HCT116 (cell line): ENCODE data around the gene SEC23A. TPM values are rescaled to one million over a fixed set of nuclear protein-coding genes. Genes with fewer than 3 reads are reported as not detected.
"Not testable (repeated sequence)": the region's sequence is repeated elsewhere in the genome, so short reads cannot be mapped to it uniquely, and the experiment has no call there.

ENCODE experiments used
- ATAC-seq: fragments of 200-7000 bp; cut with Tn5 transposase; 2 replicates; pipeline ENCODE4 v1.9.1; 2020; ENCODE audit warnings: mild to moderate bottlenecking, moderate library complexity
- BruUV-seq: library from RNA; stranded (reverse); fragments of 400-500 nt; replicated peaks from 2 replicates; lab custom pipeline; 2021; lab: Mats Ljungman, UMichigan
- CTCF ChIA-PET: fragments of 300-600 bp; sonication (Branson Sonifier 250); formaldehyde crosslinking; loops from one replicate; lab custom pipeline; 2021; ENCODE audit warnings: antibody characterized with exemption; lab: Charles Lee
- POLR2A ChIA-PET: fragments of 300-600, 350-600 bp; sonication (Branson Sonifier 250); formaldehyde crosslinking; loops from one replicate; lab custom pipeline; 2021; ENCODE audit warnings: antibody characterized with exemption; lab: Charles Lee
- RAD21 ChIA-PET, 2 experiments: fragments of 300-600 bp; sonication (Branson Sonifier 250); formaldehyde crosslinking; loops; one replicate each; lab custom pipeline; 2023; ENCODE audit warnings: low total read pairs in 2 of 2; ENCODE audit not compliant: uncharacterized antibody in 2 of 2, unreplicated experiment in 2 of 2, low non-redundant PET in 1 of 2; lab: Charles Lee
- DNase-seq: peaks from one replicate; pipeline ENCODE4 v3.0.0-alpha.2; 2010; ENCODE audit warnings: low read depth, low spot score
- H2AFZ ChIP-seq: fragments of 200-600 bp; shearing (Covaris generic), sonication (generic); 2 replicates; pipeline ENCODE4 v1.6.1; 2017; ENCODE audit warnings: low read depth, mixed run types, mixed read lengths, antibody characterized with exemption, low read length; ENCODE audit not compliant: poor library complexity, severe bottlenecking
- H3K27ac ChIP-seq: 2 replicates; pipeline ENCODE4 v1.5.1; 2012; ENCODE audit warnings: low read depth, low read length
- H3K27me3 ChIP-seq: fragments of 200-600 bp; sonication (generic); 2 replicates; pipeline ENCODE4 v1.6.1; 2016; ENCODE audit warnings: mixed run types, low read length, mixed read lengths; ENCODE audit not compliant: insufficient read depth
- H3K36me3 ChIP-seq, 2 experiments: fragments of 200-500 bp in 1 of 2; fragments of 200-600 bp in 1 of 2; sonication (Bioruptor generic) in 1 of 2; sonication (generic) in 1 of 2; 2 replicates each; pipeline versions ENCODE4 v1.5.1 to v1.6.1; 2014 to 2016; ENCODE audit warnings: low read length in 2 of 2, inconsistent platforms in 1 of 2, mixed read lengths in 1 of 2, mixed run types in 1 of 2; ENCODE audit not compliant: insufficient read depth in 2 of 2, control insufficient read depth in 1 of 2
- H3K4me1 ChIP-seq, 2 experiments: fragments of 200-600 bp in 1 of 2; sonication (generic) in 1 of 2; 2 replicates each; pipeline versions ENCODE4 v1.5.1 to v1.6.1; 2012 to 2017; ENCODE audit warnings: low read length in 2 of 2, inconsistent platforms in 1 of 2, mild to moderate bottlenecking in 1 of 2, mixed read lengths in 1 of 2, mixed run types in 1 of 2, moderate library complexity in 1 of 2; ENCODE audit not compliant: insufficient read depth in 2 of 2, control insufficient read depth in 1 of 2
- H3K4me2 ChIP-seq: fragments of 200-600 bp; sonication (generic); 2 replicates; pipeline ENCODE4 v1.6.1; 2017; ENCODE audit warnings: mixed run types, low read length, mixed read lengths
- H3K4me3 ChIP-seq, 2 experiments: fragments of 200-600 bp in 1 of 2; sonication (generic) in 1 of 2; replicated peaks in 1 of 2; 2 replicates each; pipeline ENCODE4 v1.5.1; 2011 to 2016; ENCODE audit warnings: low read length in 2 of 2, control low read depth in 1 of 2, low read depth in 1 of 2, mild to moderate bottlenecking in 1 of 2, mixed read lengths in 1 of 2, mixed run types in 1 of 2
- H3K79me2 ChIP-seq: fragments of 200-600 bp; sonication (generic); 2 replicates; pipeline ENCODE4 v1.6.1; 2017; ENCODE audit warnings: mild to moderate bottlenecking, mixed run types, low read length, moderate library complexity, mixed read lengths; ENCODE audit not compliant: insufficient read depth
- H3K9ac ChIP-seq: fragments of 200-600 bp; sonication (generic); 2 replicates; pipeline ENCODE4 v1.6.1; 2016; ENCODE audit warnings: low read length, mixed read lengths
- H3K9me2 ChIP-seq: fragments of 200-600 bp; sonication (generic), shearing (Covaris generic); 2 replicates; pipeline ENCODE4 v1.6.1; 2017; ENCODE audit warnings: mixed run types, mild to moderate bottlenecking, moderate library complexity; ENCODE audit not compliant: insufficient read depth
- H3K9me3 ChIP-seq, 2 experiments: fragments of 200-500 bp in 1 of 2; fragments of 200-600 bp in 1 of 2; sonication (Bioruptor generic) in 1 of 2; sonication (generic) in 1 of 2; 2 replicates each; pipeline ENCODE4 v1.6.1; 2014 to 2017; ENCODE audit warnings: low read length in 2 of 2, mixed read lengths in 2 of 2, inconsistent platforms in 1 of 2, low read depth in 1 of 2, mild to moderate bottlenecking in 1 of 2, mixed run types in 1 of 2, moderate library complexity in 1 of 2; ENCODE audit not compliant: control insufficient read depth in 1 of 2, insufficient read depth in 1 of 2
- H4K20me1 ChIP-seq: fragments of 200-600 bp; sonication (generic), shearing (Covaris generic); 2 replicates; pipeline ENCODE4 v1.6.1; 2017; ENCODE audit warnings: mixed run types, mild to moderate bottlenecking, moderate library complexity; ENCODE audit not compliant: insufficient read depth
- ATF3 ChIP-seq: IDR thresholded peaks from 2 replicates; pipeline ENCODE4 v1.6.1; 2012
- CEBPB ChIP-seq: IDR thresholded peaks from 2 replicates; pipeline ENCODE4 v1.6.1; 2012; ENCODE audit warnings: low read depth
- CTCF ChIP-seq, 3 experiments: fragments of 200-600 bp in 1 of 3; sonication (generic) in 1 of 3; IDR thresholded peaks in 2 of 3; conservative IDR thresholded peaks in 1 of 3; 2 replicates each; pipeline ENCODE4 v1.5.1; 2012 to 2017; ENCODE audit warnings: low read depth in 2 of 3, low read length in 2 of 3, antibody characterized with exemption in 1 of 3, borderline replicate concordance in 1 of 3, control low read depth in 1 of 3, mild to moderate bottlenecking in 1 of 3, mixed read lengths in 1 of 3, mixed run types in 1 of 3, moderate library complexity in 1 of 3; ENCODE audit not compliant: insufficient read depth in 1 of 3
- EGR1 ChIP-seq: IDR thresholded peaks from 2 replicates; pipeline ENCODE4 v1.6.1; 2012; ENCODE audit warnings: low read depth
- ELF1 ChIP-seq: IDR thresholded peaks from 2 replicates; pipeline ENCODE4 v1.6.1; 2012; ENCODE audit warnings: low read depth, borderline replicate concordance
- EZH2phosphoT487 ChIP-seq: fragments of 200-600 bp; IDR thresholded peaks from 2 replicates; pipeline ENCODE4 v1.6.1; 2018; ENCODE audit warnings: antibody characterized with exemption, borderline replicate concordance
- FOSL1 ChIP-seq: IDR thresholded peaks from 2 replicates; pipeline ENCODE4 v1.6.1; 2012; ENCODE audit warnings: low read depth
- JUND ChIP-seq: IDR thresholded peaks from 2 replicates; pipeline ENCODE4 v1.6.1; 2012
- POLR2A ChIP-seq: IDR thresholded peaks from 2 replicates; pipeline ENCODE4 v1.7.0; 2011; ENCODE audit warnings: borderline replicate concordance; ENCODE audit not compliant: insufficient read depth, insufficient read length; ENCODE audit errors: extremely low read depth
- POLR2AphosphoS5 ChIP-seq: IDR thresholded peaks from 2 replicates; pipeline ENCODE4 v1.6.1; 2011; ENCODE audit warnings: mild to moderate bottlenecking, low read depth, low read length, moderate library complexity
- RAD21 ChIP-seq: IDR thresholded peaks from 2 replicates; pipeline ENCODE4 v1.6.1; 2012; ENCODE audit warnings: low read depth, mild to moderate bottlenecking
- REST ChIP-seq: IDR thresholded peaks from 2 replicates; pipeline ENCODE4 v1.6.1; 2012; ENCODE audit warnings: low read depth
- SIN3A ChIP-seq: IDR thresholded peaks from 2 replicates; pipeline ENCODE4 v1.6.1; 2012; ENCODE audit warnings: low read depth
- SRF ChIP-seq: IDR thresholded peaks from 2 replicates; pipeline ENCODE4 v1.6.1; 2012; ENCODE audit warnings: low read depth
- TCF7L2 ChIP-seq: IDR thresholded peaks from 2 replicates; pipeline ENCODE4 v1.7.0; 2011; ENCODE audit warnings: borderline replicate concordance, inconsistent platforms; ENCODE audit not compliant: insufficient read depth, insufficient read length; ENCODE audit errors: extremely low read depth
- YY1 ChIP-seq: IDR thresholded peaks from 2 replicates; pipeline ENCODE4 v1.6.1; 2011; ENCODE audit warnings: low read length, low read depth, moderate library complexity, mild to moderate bottlenecking; ENCODE audit not compliant: insufficient replicate concordance; ENCODE audit errors: extremely low read depth
- ZFX ChIP-seq: fragments of 450-650 bp; IDR thresholded peaks from 2 replicates; pipeline ENCODE4 v1.6.1; 2017
- ZNF274 ChIP-seq: fragments of 200-500 bp; sonication (Bioruptor generic); IDR thresholded peaks from 2 replicates; pipeline ENCODE4 v1.6.1; 2014; ENCODE audit warnings: mild to moderate bottlenecking, low read depth, low read length, inconsistent platforms
- intact Hi-C: fragments of 100-400 bp; cut with micrococcal nuclease; formaldehyde crosslinking; loops from 2 replicates; pipeline ENCODE4 v1.10.0; 2022
- total RNA-seq: library from RNA; stranded (reverse); gene quantifications from one replicate; pipeline ENCODE4 v1.2.1, GENCODE V29; 2021; ENCODE audit not compliant: unreplicated experiment

SEC23A gene
- total RNA-seq, 1 experiment from 2014 or later: 81.7 TPM

GRCh38 chr14:39069923-39070322, 33.1 kb downstream of the SEC23A start:
- H4K20me1 ChIP-seq: no peaks in the 10 kb centered on the region
- no TSS peak for BruUV-seq
- no peaks in the 10 kb centered on the region for H3K27me3 ChIP-seq
- no peak overlapping the region for H3K9ac ChIP-seq
- TF ChIP-seq ATF3 (no peak), RAD21 (no peak), EZH2phosphoT487 (no peak), EGR1 (no peak), ZNF274 (no peak), ZFX (no peak), CEBPB (no peak), ELF1 (no peak), REST (no peak), POLR2AphosphoS5 (no peak), POLR2A (no peak), FOSL1 (no peak), CTCF (IDR thresholded peaks at IDR 0.05 in 2 of 3, conservative IDR thresholded peaks at IDR 0.05 in 1 of 3; ENCODE audit: borderline replicate concordance in 1 of 3, insufficient read depth in 1 of 3, low read depth in 2 of 3, low read length in 2 of 3) (no peak), JUND (no peak), TCF7L2 (no peak), YY1 (no peak), SIN3A (no peak), SRF (no peak)
- TF ChIP-seq, all 23 proteins: peak for 0
- Histone ChIP-seq H3K4me1 (no peaks in the 10 kb centered on the region), H3K4me2 (no peak overlapping the region), H3K27ac (no peak overlapping the region), H2AFZ (no peak overlapping the region), H3K4me3 (no peak overlapping the region), H3K36me3 (peaks cover 4 to 12% of the 10 kb centered on the region in 2 experiments; a peak in 2 of 4 replicates), H3K9me3 (no peaks in the 10 kb centered on the region), H3K9me2 (no peaks in the 10 kb centered on the region), H3K79me2 (no peaks in the 10 kb centered on the region; the same call in 1 of the 2 replicates)
- DNase-seq: no peak
- ChIA-PET CTCF (no interaction called here), POLR2A (no interaction called here), RAD21 (no interaction called here)
- no peak for ATAC-seq
- intact Hi-C loops: no loop called here

- H3K36me3 ChIP-seq: peaks cover 10 to 15% of the 10 kb centered on the region in 2 experiments; a peak in 3 of 4 replicates
- H3K9ac ChIP-seq, H3K4me2 ChIP-seq, H4K20me1 ChIP-seq, H2AFZ ChIP-seq, BruUV-seq, RAD21 ChIA-PET, H3K4me1 ChIP-seq, POLR2A ChIA-PET, H3K27me3 ChIP-seq, ATAC-seq, DNase-seq, CTCF ChIA-PET, H3K9me3 ChIP-seq, H3K27ac ChIP-seq, H3K4me3 ChIP-seq, H3K9me2 ChIP-seq, H3K79me2 ChIP-seq, intact Hi-C loops: not testable (repeated sequence)
Measured at GRCh38 chr14:39069169-39069805, 33.7 kb downstream of the SEC23A start.
